Stimulated activated CD4-positive, alpha-beta T cell treated with anti-CD3 and anti-CD28 coated beads, Interleukin-15, amount 100 ng/mL, for 1 hour (primary cell): ENCODE measurements around the gene NCKAP5L.

Source experiments
- DNase-seq, 2 donors: peaks; one replicate each; pipeline ENCODE4 v3.0.0-alpha.2; 2020; ENCODE audit warnings: low read depth in 1 of 2, low spot score in 1 of 2

Gene NCKAP5L

DNA sequence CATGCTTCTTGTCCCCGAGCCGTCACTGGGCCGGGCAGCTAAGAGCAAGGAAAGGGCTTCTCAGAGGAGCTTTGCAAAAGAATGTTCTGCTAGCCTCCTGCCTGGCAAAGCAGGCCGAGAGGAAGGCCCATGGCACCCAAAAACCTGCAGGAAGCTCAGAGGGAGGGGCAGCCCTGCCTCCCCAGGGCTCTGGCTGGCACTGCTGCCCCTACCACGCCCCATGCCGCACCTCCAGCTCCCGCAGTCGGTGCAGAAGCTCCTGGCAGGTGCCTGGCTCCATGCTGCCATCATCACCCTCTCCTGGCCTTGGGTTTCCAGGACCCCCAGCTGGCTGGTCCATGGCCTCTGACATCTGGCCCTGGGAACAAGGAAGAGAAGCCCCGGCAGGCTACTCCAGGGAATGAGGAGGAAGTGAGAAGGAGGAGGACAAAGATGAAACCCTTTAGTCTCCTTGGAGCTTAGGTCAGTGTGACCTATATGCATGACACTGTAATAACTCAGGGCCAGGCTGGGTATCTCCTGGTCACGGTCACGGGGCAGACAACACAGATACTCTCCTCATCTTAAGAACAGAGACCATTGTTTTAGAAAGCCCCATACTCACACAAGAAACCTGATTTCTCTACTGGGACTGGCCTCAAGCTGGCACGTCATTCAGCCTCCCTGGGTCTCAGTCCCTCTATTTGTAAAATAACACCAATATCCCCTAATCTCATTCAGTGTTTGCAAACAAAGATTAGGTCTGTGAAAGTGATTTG, 24.3 kb downstream of the NCKAP5L start:
- DNase-seq, result no peak

- no peak for DNase-seq
These were observed 26.8 kb downstream of the NCKAP5L start for GRCh38 chr12:49801141-49802063.

DNA sequence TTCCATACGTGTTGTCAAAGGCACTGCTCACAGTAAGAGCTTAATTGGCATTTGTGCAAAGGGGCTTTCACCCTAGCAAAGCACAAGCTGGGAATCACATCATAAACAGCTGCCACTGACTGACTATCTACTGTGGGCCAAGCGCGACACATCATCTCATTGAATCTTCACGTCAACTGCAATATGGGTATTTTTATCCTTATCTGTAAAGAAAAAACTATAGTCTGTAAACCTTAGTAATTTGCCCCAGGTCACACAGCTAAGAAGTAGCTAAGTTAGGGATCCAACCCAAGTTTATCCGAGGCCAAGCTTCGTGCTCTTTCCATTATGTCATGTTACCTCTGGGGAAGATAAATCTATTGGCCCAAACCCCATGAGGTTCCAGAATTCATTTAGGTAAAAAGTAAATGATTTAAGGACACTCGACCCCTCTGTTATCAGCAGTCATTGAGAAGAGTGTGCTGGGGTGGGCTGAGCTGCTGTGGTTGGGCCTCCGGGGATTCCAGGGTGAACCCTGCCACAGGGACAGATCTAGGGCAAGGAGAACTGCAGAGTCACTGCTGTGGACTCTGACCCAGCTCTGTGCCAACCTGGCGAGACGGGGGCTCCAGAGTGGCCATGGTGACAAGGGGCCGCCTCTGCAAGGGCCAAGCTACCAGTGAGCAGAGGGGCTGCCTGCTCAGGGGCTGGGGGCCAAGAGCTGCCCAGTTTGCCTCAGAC, 27.6 kb downstream of the NCKAP5L start:
- DNase-seq, result no peak

DNA sequence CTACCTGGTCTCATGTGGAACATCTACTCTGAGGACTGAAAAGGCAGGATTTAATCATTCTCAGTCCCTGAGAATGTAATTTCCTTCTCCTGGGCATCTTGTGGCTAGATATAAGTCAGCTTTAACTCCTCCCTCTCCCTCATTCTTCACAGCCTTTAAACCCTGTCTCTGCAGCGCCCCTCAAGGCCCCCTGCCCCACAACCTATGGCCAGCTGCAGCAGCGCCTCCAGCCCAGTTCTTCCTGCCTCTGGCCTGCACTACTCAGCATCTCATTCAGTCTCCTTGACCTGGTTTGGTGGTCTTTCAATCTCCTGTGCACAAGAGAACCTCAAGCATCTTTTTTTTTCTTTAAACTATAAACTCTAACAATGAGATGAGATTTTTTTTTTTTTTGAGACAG, 29.3 kb downstream of the NCKAP5L start:
- no peak for DNase-seq

DNA sequence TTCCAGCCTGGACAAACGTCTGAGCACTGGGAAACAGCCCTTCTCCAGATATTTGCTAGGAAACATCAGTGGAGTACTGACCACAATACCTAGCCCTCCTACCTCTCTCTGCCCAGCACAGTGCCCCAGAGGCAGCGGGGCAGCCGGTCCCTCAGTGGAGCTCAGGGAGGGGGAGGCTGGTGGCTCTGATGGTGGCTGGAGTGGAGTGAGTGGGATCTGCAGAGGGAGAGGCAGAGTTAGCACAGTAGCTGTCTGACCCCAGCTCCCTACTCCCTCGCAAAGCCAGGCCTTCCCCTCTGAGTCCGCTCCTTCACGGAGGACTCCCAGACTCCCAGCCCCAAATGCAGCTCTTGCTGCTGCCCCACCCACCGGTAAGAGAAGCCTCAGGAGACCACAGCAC, 30.0 kb downstream of the NCKAP5L start:
- no peak for DNase-seq

DNA sequence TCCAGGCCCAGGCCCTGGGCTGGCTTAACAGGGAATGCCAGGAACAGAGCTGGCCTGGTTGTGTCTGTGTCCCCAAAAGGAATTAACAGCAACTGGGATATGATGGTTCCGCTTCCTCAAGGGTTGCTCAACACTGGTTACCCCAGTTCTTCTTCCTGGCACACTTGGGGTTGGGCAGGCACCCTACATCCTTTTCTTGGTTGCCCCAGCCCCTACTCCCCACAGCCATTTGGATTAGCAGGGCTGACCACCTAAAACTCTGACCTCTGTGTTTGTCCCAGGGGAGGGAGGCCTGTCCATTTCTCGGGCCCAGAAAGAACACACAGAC, 30.8 kb downstream of the NCKAP5L start:
- no peak for DNase-seq

GRCh38 chr12:49796606-49797448, 31.4 kb downstream of the NCKAP5L start:
- no peak for DNase-seq

- no peak for DNase-seq
These were observed 32.1 kb downstream of the NCKAP5L start for GRCh38 chr12:49796155-49796554.

DNA sequence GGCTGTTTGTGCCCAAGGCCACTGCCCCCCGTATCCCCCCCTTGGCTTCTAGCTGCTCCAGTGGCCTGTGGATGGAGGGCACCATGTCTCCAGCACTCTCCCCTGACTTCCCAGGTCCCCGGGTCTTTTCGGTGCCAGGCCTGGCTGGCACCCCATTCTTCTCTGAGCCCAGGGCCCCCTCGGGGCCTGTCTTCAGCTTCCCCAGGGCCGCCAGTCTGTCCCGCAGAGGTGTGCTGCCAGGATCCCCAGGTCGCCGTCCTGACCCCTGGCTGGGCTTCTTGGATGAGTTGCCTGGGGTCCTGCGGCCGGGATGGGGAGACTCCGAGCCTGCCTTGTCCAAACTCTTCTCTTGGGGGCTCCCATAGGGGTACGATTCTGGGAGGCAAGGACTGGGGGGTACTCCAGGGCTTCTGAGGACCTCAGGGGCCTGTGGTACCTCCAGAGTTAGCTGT, 32.5 kb downstream of the NCKAP5L start:
- DNase-seq, result no peak

DNA sequence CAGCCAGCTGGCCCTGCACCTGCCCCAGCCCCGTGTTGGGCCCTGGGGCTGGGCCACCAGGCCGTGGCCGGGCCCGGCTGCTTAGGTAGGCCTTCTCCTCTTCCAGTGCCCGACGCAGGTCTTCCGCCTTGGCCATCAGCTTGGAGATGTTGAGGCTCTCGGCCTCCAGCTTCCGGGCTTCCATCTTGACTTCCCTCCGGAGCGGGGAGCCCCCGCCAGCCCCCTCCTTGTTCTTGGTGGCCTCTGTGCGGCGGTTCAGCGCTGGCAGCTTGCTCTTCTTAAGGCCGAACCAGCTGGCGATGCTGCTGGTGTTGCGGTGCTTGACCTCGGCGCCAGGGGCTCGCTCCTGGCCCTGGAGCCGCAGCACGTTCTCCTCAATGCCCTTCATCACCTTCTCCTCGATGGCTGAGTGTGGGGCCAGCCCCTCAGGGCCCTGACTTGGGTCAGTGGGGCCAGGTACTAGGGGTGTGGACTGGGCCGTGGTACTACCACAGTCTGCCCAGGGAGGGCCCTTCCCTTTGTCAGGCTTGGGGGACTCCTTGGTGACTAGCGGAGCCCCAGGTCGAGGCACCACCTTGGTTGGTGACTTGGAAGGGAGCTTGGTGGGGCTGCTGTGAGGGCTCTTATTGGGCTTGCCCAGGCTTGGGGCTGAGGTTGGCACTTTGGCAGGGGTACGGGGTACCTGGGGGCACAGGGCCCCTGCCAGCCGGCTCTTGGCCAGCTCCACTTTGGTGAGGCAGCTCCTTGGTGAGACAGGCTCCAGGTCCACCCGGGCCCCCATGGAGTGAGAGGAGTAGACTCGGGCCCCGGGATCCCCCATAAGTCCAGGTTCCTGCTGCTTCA, 33.2 kb downstream of the NCKAP5L start:
- DNase-seq, result no peak

- no peak for DNase-seq
These were observed 34.2 kb downstream of the NCKAP5L start for GRCh38 chr12:49794021-49794420.

GRCh38 chr12:49793620-49794019, 34.6 kb downstream of the NCKAP5L start:
- no peak for DNase-seq

- DNase-seq, result no peak
These were observed 35.1 kb downstream of the NCKAP5L start for GRCh38 chr12:49792976-49793580.

- DNase-seq, result no peak
These were observed 35.8 kb downstream of the NCKAP5L start for GRCh38 chr12:49792181-49792970.

DNA sequence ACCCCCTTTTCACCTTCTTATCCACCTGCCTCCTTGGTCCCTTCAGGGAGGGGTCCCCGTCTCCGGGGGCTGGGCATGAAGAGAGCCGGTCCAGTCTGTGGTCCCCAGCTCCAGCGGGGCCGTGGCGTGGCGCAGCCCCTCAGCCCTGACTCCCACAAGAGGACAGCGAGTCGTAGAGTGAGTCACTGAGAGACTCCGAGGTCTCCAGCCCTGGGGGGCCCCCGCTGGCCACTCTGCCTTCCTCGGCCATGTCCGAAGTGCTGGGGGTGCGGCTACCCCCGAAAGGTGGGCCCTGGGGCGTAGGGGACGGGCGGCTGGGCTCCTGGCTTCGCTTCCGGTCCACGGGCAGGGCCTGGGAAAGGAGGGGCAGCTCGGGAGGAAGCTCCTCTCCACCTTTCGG, 36.5 kb downstream of the NCKAP5L start:
- no peak for DNase-seq

- no peak for DNase-seq
These were observed 37.3 kb downstream of the NCKAP5L start for GRCh38 chr12:49790741-49791555.

GRCh38 chr12:49789992-49790391, 38.2 kb downstream of the NCKAP5L start:
- DNase-seq, result no peak

GRCh38 chr12:49787672-49788071, 40.5 kb downstream of the NCKAP5L start:
- no peak for DNase-seq
